Measurements from ENCODE around the gene CANT1. TPM values are rescaled to one million over a fixed set of nuclear protein-coding genes. Genes with fewer than 3 reads are reported as not detected.

CANT1 gene
- total RNA-seq, 1 experiment from 2014 or later = 97.1 TPM

GRCh38 chr17:79051306-79051705, 41.7 kb upstream of the CANT1 start:
- H3K4me3 ChIP-seq (replicated peaks in 1 of 2; ENCODE audit: low read depth in 1 of 2, low read length in 2 of 2) = no peak overlapping the region
- H3K27me3 ChIP-seq (ENCODE audit: insufficient read depth, low read length) = no peaks in the 10 kb centered on the region
- intact Hi-C loops (cut with micrococcal nuclease) = no loop called here
- no peaks in the 10 kb centered on the region for H3K79me2 ChIP-seq (ENCODE audit: insufficient read depth, low read length)
- CTCF ChIA-PET = interaction anchor here (0.6 to 0.8 kb wide), 2 partner anchors 9 to 10 kb away, joined by 3 read pairs; no protein-coding TSS in a partner anchor
- no peaks in the 10 kb centered on the region for H3K36me3 ChIP-seq (ENCODE audit: control insufficient read depth in 1 of 2, insufficient read depth in 2 of 2, low read length in 2 of 2)
- H4K20me1 ChIP-seq (ENCODE audit: insufficient read depth) = no peaks in the 10 kb centered on the region
- no peak overlapping the region for H2AFZ ChIP-seq (ENCODE audit: low read depth, low read length, poor library complexity, severe bottlenecking)
- no peak for ATAC-seq
- H3K4me2 ChIP-seq (ENCODE audit: low read length) = no peak overlapping the region
- BruUV-seq (replicated peaks) = no TSS peak
- no peaks in the 10 kb centered on the region for H3K9me2 ChIP-seq (ENCODE audit: insufficient read depth)
- DNase-seq (ENCODE audit: low read depth, low spot score) = no peak
- H3K9me3 ChIP-seq (ENCODE audit: control insufficient read depth in 1 of 2, insufficient read depth in 1 of 2, low read depth in 1 of 2, low read length in 2 of 2) = 0 out of 4 replicates have a peak, but pooled peaks cover 0 to 3% of the 10 kb centered on the region in 2 experiments
- RAD21 ChIA-PET (ENCODE audit: low non-redundant PET in 1 of 2, low total read pairs in 2 of 2, uncharacterized antibody in 2 of 2, unreplicated experiment in 2 of 2) = no interaction called here
- no peak for TF ChIP-seq EZH2phosphoT487 (IDR thresholded peaks at IDR 0.05; ENCODE audit: borderline replicate concordance)
- TF ChIP-seq ZNF274 (IDR thresholded peaks at IDR 0.05; ENCODE audit: low read depth, low read length) = no peak
- no peak for TF ChIP-seq CTCF (IDR thresholded peaks at IDR 0.05 in 2 of 3, conservative IDR thresholded peaks at IDR 0.05 in 1 of 3; ENCODE audit: borderline replicate concordance in 1 of 3, insufficient read depth in 1 of 3, low read depth in 2 of 3, low read length in 2 of 3)
- no peak for TF ChIP-seq EZH2 (IDR thresholded peaks at IDR 0.05)
- no peak for TF ChIP-seq SRF (IDR thresholded peaks at IDR 0.05; ENCODE audit: low read depth)
- TF ChIP-seq, protein P1, sequence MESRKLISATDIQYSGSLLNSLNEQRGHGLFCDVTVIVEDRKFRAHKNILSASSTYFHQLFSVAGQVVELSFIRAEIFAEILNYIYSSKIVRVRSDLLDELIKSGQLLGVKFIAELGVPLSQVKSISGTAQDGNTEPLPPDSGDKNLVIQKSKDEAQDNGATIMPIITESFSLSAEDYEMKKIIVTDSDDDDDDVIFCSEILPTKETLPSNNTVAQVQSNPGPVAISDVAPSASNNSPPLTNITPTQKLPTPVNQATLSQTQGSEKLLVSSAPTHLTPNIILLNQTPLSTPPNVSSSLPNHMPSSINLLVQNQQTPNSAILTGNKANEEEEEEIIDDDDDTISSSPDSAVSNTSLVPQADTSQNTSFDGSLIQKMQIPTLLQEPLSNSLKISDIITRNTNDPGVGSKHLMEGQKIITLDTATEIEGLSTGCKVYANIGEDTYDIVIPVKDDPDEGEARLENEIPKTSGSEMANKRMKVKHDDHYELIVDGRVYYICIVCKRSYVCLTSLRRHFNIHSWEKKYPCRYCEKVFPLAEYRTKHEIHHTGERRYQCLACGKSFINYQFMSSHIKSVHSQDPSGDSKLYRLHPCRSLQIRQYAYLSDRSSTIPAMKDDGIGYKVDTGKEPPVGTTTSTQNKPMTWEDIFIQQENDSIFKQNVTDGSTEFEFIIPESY (IDR thresholded peaks at IDR 0.05; ENCODE audit: extremely low read depth, insufficient replicate concordance, low read length) = no peak
- no peak for TF ChIP-seq POLR2A (IDR thresholded peaks at IDR 0.05; ENCODE audit: borderline replicate concordance, extremely low read depth, insufficient read depth, insufficient read length)
- no peak for TF ChIP-seq TCF7L2 (IDR thresholded peaks at IDR 0.05; ENCODE audit: borderline replicate concordance, extremely low read depth, insufficient read depth, insufficient read length)
- no peak for TF ChIP-seq POLR2AphosphoS5 (IDR thresholded peaks at IDR 0.05; ENCODE audit: low read depth, low read length)
- no peak for TF ChIP-seq ZFX (IDR thresholded peaks at IDR 0.05)
- no peaks in the 10 kb centered on the region; a peak in 1 of 4 replicates for H3K4me1 ChIP-seq (ENCODE audit: control insufficient read depth in 1 of 2, insufficient read depth in 2 of 2, low read length in 2 of 2)
- POLR2A ChIA-PET = no interaction called here
- no peak overlapping the region for H3K27ac ChIP-seq (ENCODE audit: low read depth, low read length)
- no peak overlapping the region for H3K9ac ChIP-seq (ENCODE audit: low read length)

Measured in HCT116 (cell line).